Measurements from ENCODE around the gene FARS2. TPM values are rescaled to one million over a fixed set of nuclear protein-coding genes. Genes with fewer than 3 reads are reported as not detected.

FARS2 gene
- total and polyA plus RNA-seq, 9 of the 15 experiments (the other 6 are each of a cell fraction or from before 2014, with no cell fraction given), result 16.5 to 62.2 (median 27.0) TPM

- TF ChIP-seq RB1 (IDR thresholded peaks at IDR 0.05; ENCODE audit: low read depth), result no peak
- TF ChIP-seq ZNF280A (IDR thresholded peaks at IDR 0.05; ENCODE audit: low read depth, partially characterized antibody), result no peak
- no peak for TF ChIP-seq ZNF75A (CRISPR knock-in tag; IDR thresholded peaks at IDR 0.05)
- no peak for TF ChIP-seq BCLAF1 (IDR thresholded peaks at IDR 0.05; ENCODE audit: borderline replicate concordance in 1 of 2, control insufficient read depth in 1 of 2, low read depth in 2 of 2, low read length in 1 of 2)
- no peak for TF ChIP-seq MECOM (CRISPR knock-in tag; IDR thresholded peaks at IDR 0.05)
- TF ChIP-seq COPS2 (conservative IDR thresholded peaks at IDR 0.05), result no peak
- no peak for TF ChIP-seq RBM14 (IDR thresholded peaks at IDR 0.05; ENCODE audit: borderline replicate concordance, insufficient read depth, low read depth, low read length)
Measured at GRCh38 chr6:5764401-5764955, 503.2 kb downstream of the FARS2 start (continued).
